ENCODE results near the gene EPC2.

Gene EPC2

DNA sequence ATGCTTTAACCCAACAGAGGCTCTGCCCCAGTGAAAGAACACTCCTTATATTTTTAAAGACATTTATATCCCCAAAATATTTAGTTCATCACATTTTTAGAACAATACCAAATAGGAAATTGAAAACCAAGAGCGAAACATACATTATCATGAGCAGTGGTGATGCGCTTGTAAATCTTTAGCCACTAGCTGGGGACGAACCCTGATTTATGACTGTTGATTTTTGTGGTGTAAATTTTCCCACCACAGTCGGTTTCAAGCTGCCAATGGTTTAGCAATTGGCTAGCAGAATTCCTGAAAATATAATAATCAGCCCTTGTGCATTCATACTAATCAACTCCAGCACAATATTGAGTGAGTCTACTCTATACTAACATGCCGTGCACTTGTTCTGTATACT, 27.3 kb upstream of the EPC2 start:
- no peak for DNase-seq (ENCODE audit: low read depth)
- no peak for TF ChIP-seq CTCF (IDR thresholded peaks at IDR 0.05; ENCODE audit: control insufficient read depth, insufficient read depth, low read depth, low read length, missing control alignments)

GRCh38 chr2:148619560-148620195, 24.9 kb upstream of the EPC2 start:
- H3K4me3 ChIP-seq (ENCODE audit: control insufficient read depth, low read depth, low read length), result no peak overlapping the region
- TF ChIP-seq CTCF (IDR thresholded peaks at IDR 0.05; ENCODE audit: control insufficient read depth, insufficient read depth, low read depth, low read length, missing control alignments), result no peak
- DNase-seq (ENCODE audit: low read depth), result no peak

More for the DNA sequence above, 27.3 kb upstream of the EPC2 start:
- no peak overlapping the region for H3K4me3 ChIP-seq (ENCODE audit: control insufficient read depth, low read depth, low read length)

GRCh38 chr2:148622366-148622765, 22.2 kb upstream of the EPC2 start:
- H3K4me3 ChIP-seq (ENCODE audit: control insufficient read depth, low read depth, low read length), result no peak overlapping the region
- no peak for TF ChIP-seq CTCF (IDR thresholded peaks at IDR 0.05; ENCODE audit: control insufficient read depth, insufficient read depth, low read depth, low read length, missing control alignments)
- DNase-seq (ENCODE audit: low read depth), result no peak

DNA sequence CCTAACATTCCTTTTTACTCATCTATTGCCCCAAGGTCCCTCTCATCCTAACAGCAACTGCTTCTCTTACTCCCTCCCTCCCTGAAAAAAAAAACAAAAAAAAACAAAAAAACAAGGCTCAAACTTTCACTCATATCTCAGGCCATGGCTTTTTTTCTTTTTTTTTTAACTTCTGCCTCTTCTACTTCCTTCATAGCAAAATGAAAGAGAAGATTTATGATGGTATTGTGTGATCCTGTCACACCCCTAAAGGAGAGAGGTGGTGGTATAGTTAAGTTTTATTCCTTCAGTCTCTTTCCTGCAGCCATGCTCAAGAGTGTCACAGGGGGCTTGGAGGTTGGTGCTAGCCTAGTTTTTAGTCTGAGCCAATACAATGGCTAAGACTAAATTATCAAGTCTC, 21.5 kb upstream of the EPC2 start:
- no peak for DNase-seq (ENCODE audit: low read depth)
- no peak for TF ChIP-seq CTCF (IDR thresholded peaks at IDR 0.05; ENCODE audit: control insufficient read depth, insufficient read depth, low read depth, low read length, missing control alignments)
- H3K4me3 ChIP-seq (ENCODE audit: control insufficient read depth, low read depth, low read length), result no peak overlapping the region

GRCh38 chr2:148627224-148627623, 17.3 kb upstream of the EPC2 start:
- TF ChIP-seq CTCF (IDR thresholded peaks at IDR 0.05; ENCODE audit: control insufficient read depth, insufficient read depth, low read depth, low read length, missing control alignments), result no peak
- H3K4me3 ChIP-seq (ENCODE audit: control insufficient read depth, low read depth, low read length), result no peak overlapping the region
- DNase-seq (ENCODE audit: low read depth), result no peak

- H3K4me3 ChIP-seq (ENCODE audit: control insufficient read depth, low read depth, low read length), result no peak overlapping the region
- TF ChIP-seq CTCF (IDR thresholded peaks at IDR 0.05; ENCODE audit: control insufficient read depth, insufficient read depth, low read depth, low read length, missing control alignments), result no peak
- no peak for DNase-seq (ENCODE audit: low read depth)
These were observed 9.8 kb upstream of the EPC2 start for GRCh38 chr2:148634749-148635148.

DNA sequence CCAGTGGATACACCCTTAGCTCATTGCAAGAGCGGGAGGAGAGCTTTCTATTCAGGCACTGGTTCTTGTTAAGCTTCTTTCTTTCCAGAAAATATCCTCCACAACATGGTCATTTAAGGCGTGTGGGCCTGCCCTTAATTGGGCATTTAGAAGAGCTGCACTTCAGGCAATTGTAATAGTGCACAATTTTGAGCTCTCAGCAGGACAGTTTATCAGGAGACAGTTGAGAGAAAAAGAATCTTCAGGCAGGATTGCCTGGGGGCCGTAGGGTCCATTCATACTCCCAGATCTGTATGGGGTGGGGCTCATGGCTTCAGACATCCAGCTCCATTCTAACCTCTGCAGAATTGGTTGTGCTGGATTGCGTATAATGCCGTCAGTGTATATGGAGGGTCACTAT, 6.0 kb upstream of the EPC2 start:
- no peak for DNase-seq (ENCODE audit: low read depth)
- TF ChIP-seq CTCF (IDR thresholded peaks at IDR 0.05; ENCODE audit: control insufficient read depth, insufficient read depth, low read depth, low read length, missing control alignments), result no peak
- H3K4me3 ChIP-seq (ENCODE audit: control insufficient read depth, low read depth, low read length), result no peak overlapping the region
